ENCODE data around the gene CCDC102A.

DNA sequence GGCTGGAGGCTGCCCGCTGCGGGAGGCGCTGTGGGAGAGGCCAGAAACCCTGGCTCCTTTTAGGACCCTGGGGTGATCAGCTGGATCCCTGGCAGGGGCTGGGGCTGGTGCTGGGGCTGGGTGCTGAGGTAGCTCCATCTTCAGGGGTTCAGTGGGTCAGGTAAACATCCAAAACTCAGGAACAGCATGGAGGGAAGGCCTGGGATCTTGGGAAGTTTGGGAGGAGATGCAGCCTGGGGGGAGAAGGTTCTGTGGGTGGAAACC, 27.0 kb upstream of the CCDC102A start:
- TF ChIP-seq, protein P1, sequence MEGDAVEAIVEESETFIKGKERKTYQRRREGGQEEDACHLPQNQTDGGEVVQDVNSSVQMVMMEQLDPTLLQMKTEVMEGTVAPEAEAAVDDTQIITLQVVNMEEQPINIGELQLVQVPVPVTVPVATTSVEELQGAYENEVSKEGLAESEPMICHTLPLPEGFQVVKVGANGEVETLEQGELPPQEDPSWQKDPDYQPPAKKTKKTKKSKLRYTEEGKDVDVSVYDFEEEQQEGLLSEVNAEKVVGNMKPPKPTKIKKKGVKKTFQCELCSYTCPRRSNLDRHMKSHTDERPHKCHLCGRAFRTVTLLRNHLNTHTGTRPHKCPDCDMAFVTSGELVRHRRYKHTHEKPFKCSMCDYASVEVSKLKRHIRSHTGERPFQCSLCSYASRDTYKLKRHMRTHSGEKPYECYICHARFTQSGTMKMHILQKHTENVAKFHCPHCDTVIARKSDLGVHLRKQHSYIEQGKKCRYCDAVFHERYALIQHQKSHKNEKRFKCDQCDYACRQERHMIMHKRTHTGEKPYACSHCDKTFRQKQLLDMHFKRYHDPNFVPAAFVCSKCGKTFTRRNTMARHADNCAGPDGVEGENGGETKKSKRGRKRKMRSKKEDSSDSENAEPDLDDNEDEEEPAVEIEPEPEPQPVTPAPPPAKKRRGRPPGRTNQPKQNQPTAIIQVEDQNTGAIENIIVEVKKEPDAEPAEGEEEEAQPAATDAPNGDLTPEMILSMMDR (conservative IDR thresholded peaks at IDR 0.05 in 1 of 2, IDR thresholded peaks at IDR 0.05 in 1 of 2; ENCODE audit: extremely low read depth in 1 of 2, insufficient read depth in 1 of 2, low read depth in 1 of 2, low read length in 2 of 2), result no peak
- no peak for TF ChIP-seq EZH2 (IDR thresholded peaks at IDR 0.05; ENCODE audit: borderline replicate concordance, low read length)

All from mammary epithelial cell (primary cell).